HCT116 (cell line): ENCODE measurements around the gene ZFAND6. TPM values are rescaled to one million over a fixed set of nuclear protein-coding genes. Genes with fewer than 3 reads are reported as not detected.
"Not testable (repeated sequence)": the region's sequence is repeated elsewhere in the genome, so short reads cannot be mapped to it uniquely, and the experiment has no call there.

Experiments
- ATAC-seq: fragments of 200-7000 bp; cut with Tn5 transposase; 2 replicates; pipeline ENCODE4 v1.9.1; 2020; ENCODE audit warnings: mild to moderate bottlenecking, moderate library complexity
- BruUV-seq: library from RNA; stranded (reverse); fragments of 400-500 nt; replicated peaks from 2 replicates; lab custom pipeline; 2021; lab: Mats Ljungman, UMichigan
- CTCF ChIA-PET: fragments of 300-600 bp; sonication (Branson Sonifier 250); formaldehyde crosslinking; loops from one replicate; lab custom pipeline; 2021; ENCODE audit warnings: antibody characterized with exemption; lab: Charles Lee
- POLR2A ChIA-PET: fragments of 300-600, 350-600 bp; sonication (Branson Sonifier 250); formaldehyde crosslinking; loops from one replicate; lab custom pipeline; 2021; ENCODE audit warnings: antibody characterized with exemption; lab: Charles Lee
- RAD21 ChIA-PET, 2 experiments: fragments of 300-600 bp; sonication (Branson Sonifier 250); formaldehyde crosslinking; loops; one replicate each; lab custom pipeline; 2023; ENCODE audit warnings: low total read pairs in 2 of 2; ENCODE audit not compliant: uncharacterized antibody in 2 of 2, unreplicated experiment in 2 of 2, low non-redundant PET in 1 of 2; lab: Charles Lee
- DNase-seq: peaks from one replicate; pipeline ENCODE4 v3.0.0-alpha.2; 2010; ENCODE audit warnings: low read depth, low spot score
- H2AFZ ChIP-seq: fragments of 200-600 bp; shearing (Covaris generic), sonication (generic); 2 replicates; pipeline ENCODE4 v1.6.1; 2017; ENCODE audit warnings: low read depth, mixed run types, mixed read lengths, antibody characterized with exemption, low read length; ENCODE audit not compliant: poor library complexity, severe bottlenecking
- H3K27ac ChIP-seq: 2 replicates; pipeline ENCODE4 v1.5.1; 2012; ENCODE audit warnings: low read depth, low read length
- H3K27me3 ChIP-seq: fragments of 200-600 bp; sonication (generic); 2 replicates; pipeline ENCODE4 v1.6.1; 2016; ENCODE audit warnings: mixed run types, low read length, mixed read lengths; ENCODE audit not compliant: insufficient read depth
- H3K36me3 ChIP-seq, 2 experiments: fragments of 200-500 bp in 1 of 2; fragments of 200-600 bp in 1 of 2; sonication (Bioruptor generic) in 1 of 2; sonication (generic) in 1 of 2; 2 replicates each; pipeline versions ENCODE4 v1.5.1 to v1.6.1; 2014 to 2016; ENCODE audit warnings: low read length in 2 of 2, inconsistent platforms in 1 of 2, mixed read lengths in 1 of 2, mixed run types in 1 of 2; ENCODE audit not compliant: insufficient read depth in 2 of 2, control insufficient read depth in 1 of 2
- H3K4me1 ChIP-seq, 2 experiments: fragments of 200-600 bp in 1 of 2; sonication (generic) in 1 of 2; 2 replicates each; pipeline versions ENCODE4 v1.5.1 to v1.6.1; 2012 to 2017; ENCODE audit warnings: low read length in 2 of 2, inconsistent platforms in 1 of 2, mild to moderate bottlenecking in 1 of 2, mixed read lengths in 1 of 2, mixed run types in 1 of 2, moderate library complexity in 1 of 2; ENCODE audit not compliant: insufficient read depth in 2 of 2, control insufficient read depth in 1 of 2
- H3K4me2 ChIP-seq: fragments of 200-600 bp; sonication (generic); 2 replicates; pipeline ENCODE4 v1.6.1; 2017; ENCODE audit warnings: mixed run types, low read length, mixed read lengths
- H3K4me3 ChIP-seq, 2 experiments: fragments of 200-600 bp in 1 of 2; sonication (generic) in 1 of 2; replicated peaks in 1 of 2; 2 replicates each; pipeline ENCODE4 v1.5.1; 2011 to 2016; ENCODE audit warnings: low read length in 2 of 2, control low read depth in 1 of 2, low read depth in 1 of 2, mild to moderate bottlenecking in 1 of 2, mixed read lengths in 1 of 2, mixed run types in 1 of 2
- H3K79me2 ChIP-seq: fragments of 200-600 bp; sonication (generic); 2 replicates; pipeline ENCODE4 v1.6.1; 2017; ENCODE audit warnings: mild to moderate bottlenecking, mixed run types, low read length, moderate library complexity, mixed read lengths; ENCODE audit not compliant: insufficient read depth
- H3K9ac ChIP-seq: fragments of 200-600 bp; sonication (generic); 2 replicates; pipeline ENCODE4 v1.6.1; 2016; ENCODE audit warnings: low read length, mixed read lengths
- H3K9me2 ChIP-seq: fragments of 200-600 bp; sonication (generic), shearing (Covaris generic); 2 replicates; pipeline ENCODE4 v1.6.1; 2017; ENCODE audit warnings: mixed run types, mild to moderate bottlenecking, moderate library complexity; ENCODE audit not compliant: insufficient read depth
- H3K9me3 ChIP-seq, 2 experiments: fragments of 200-500 bp in 1 of 2; fragments of 200-600 bp in 1 of 2; sonication (Bioruptor generic) in 1 of 2; sonication (generic) in 1 of 2; 2 replicates each; pipeline ENCODE4 v1.6.1; 2014 to 2017; ENCODE audit warnings: low read length in 2 of 2, mixed read lengths in 2 of 2, inconsistent platforms in 1 of 2, low read depth in 1 of 2, mild to moderate bottlenecking in 1 of 2, mixed run types in 1 of 2, moderate library complexity in 1 of 2; ENCODE audit not compliant: control insufficient read depth in 1 of 2, insufficient read depth in 1 of 2
- H4K20me1 ChIP-seq: fragments of 200-600 bp; sonication (generic), shearing (Covaris generic); 2 replicates; pipeline ENCODE4 v1.6.1; 2017; ENCODE audit warnings: mixed run types, mild to moderate bottlenecking, moderate library complexity; ENCODE audit not compliant: insufficient read depth
- ATF3 ChIP-seq: IDR thresholded peaks from 2 replicates; pipeline ENCODE4 v1.6.1; 2012
- CBX3 ChIP-seq: IDR thresholded peaks from 2 replicates; pipeline ENCODE4 v1.6.1; 2012; ENCODE audit warnings: low read depth
- CEBPB ChIP-seq: IDR thresholded peaks from 2 replicates; pipeline ENCODE4 v1.6.1; 2012; ENCODE audit warnings: low read depth
- EGR1 ChIP-seq: IDR thresholded peaks from 2 replicates; pipeline ENCODE4 v1.6.1; 2012; ENCODE audit warnings: low read depth
- ELF1 ChIP-seq: IDR thresholded peaks from 2 replicates; pipeline ENCODE4 v1.6.1; 2012; ENCODE audit warnings: low read depth, borderline replicate concordance
- EZH2 ChIP-seq: fragments of 200-600 bp; sonication (generic); IDR thresholded peaks from 2 replicates; pipeline ENCODE4 v1.6.1; 2017; ENCODE audit warnings: antibody characterized with exemption, mixed run types
- FOSL1 ChIP-seq: IDR thresholded peaks from 2 replicates; pipeline ENCODE4 v1.6.1; 2012; ENCODE audit warnings: low read depth
- JUND ChIP-seq: IDR thresholded peaks from 2 replicates; pipeline ENCODE4 v1.6.1; 2012
- MAX ChIP-seq: IDR thresholded peaks from 2 replicates; pipeline ENCODE4 v1.6.1; 2012
- POLR2A ChIP-seq: IDR thresholded peaks from 2 replicates; pipeline ENCODE4 v1.7.0; 2011; ENCODE audit warnings: borderline replicate concordance; ENCODE audit not compliant: insufficient read depth, insufficient read length; ENCODE audit errors: extremely low read depth
- SIN3A ChIP-seq: IDR thresholded peaks from 2 replicates; pipeline ENCODE4 v1.6.1; 2012; ENCODE audit warnings: low read depth
- SP1 ChIP-seq: IDR thresholded peaks from 2 replicates; pipeline ENCODE4 v1.6.1; 2012; ENCODE audit warnings: low read depth
- SRF ChIP-seq: IDR thresholded peaks from 2 replicates; pipeline ENCODE4 v1.6.1; 2012; ENCODE audit warnings: low read depth
- ZBTB33 ChIP-seq: IDR thresholded peaks from 2 replicates; pipeline ENCODE4 v1.6.1; 2011; ENCODE audit warnings: mild to moderate bottlenecking, low read length, moderate library complexity; ENCODE audit not compliant: insufficient replicate concordance; ENCODE audit errors: extremely low read depth
- ZNF274 ChIP-seq: fragments of 200-500 bp; sonication (Bioruptor generic); IDR thresholded peaks from 2 replicates; pipeline ENCODE4 v1.6.1; 2014; ENCODE audit warnings: mild to moderate bottlenecking, low read depth, low read length, inconsistent platforms
- intact Hi-C: fragments of 100-400 bp; cut with micrococcal nuclease; formaldehyde crosslinking; loops from 2 replicates; pipeline ENCODE4 v1.10.0; 2022
- total RNA-seq: library from RNA; stranded (reverse); gene quantifications from one replicate; pipeline ENCODE4 v1.2.1, GENCODE V29; 2021; ENCODE audit not compliant: unreplicated experiment

ZFAND6 gene
- total RNA-seq, 1 experiment from 2014 or later = 51.3 TPM

- no peak for TF ChIP-seq FOSL1
- TF ChIP-seq JUND = no peak
These were observed 16.9 kb upstream of the ZFAND6 start (continued) for GRCh38 chr15:80042568-80042967.

GRCh38 chr15:80045219-80045618 is 14.3 kb upstream of the ZFAND6 start:
- H3K9ac ChIP-seq, H3K4me1 ChIP-seq, H3K79me2 ChIP-seq, intact Hi-C loops, H3K9me2 ChIP-seq, DNase-seq, RAD21 ChIA-PET, H3K4me3 ChIP-seq, POLR2A ChIA-PET, H2AFZ ChIP-seq, H4K20me1 ChIP-seq, H3K9me3 ChIP-seq, H3K27ac ChIP-seq, BruUV-seq, H3K27me3 ChIP-seq, H3K36me3 ChIP-seq, H3K4me2 ChIP-seq, CTCF ChIA-PET, ATAC-seq: not testable (repeated sequence)

GRCh38 chr15:80049046-80049445 is 10.4 kb upstream of the ZFAND6 start:
- no peak for TF ChIP-seq POLR2A
- no peak for TF ChIP-seq ZBTB33
- no peak for TF ChIP-seq CEBPB
- TF ChIP-seq FOSL1 = no peak
- no peak for TF ChIP-seq MAX
- TF ChIP-seq ELF1 = no peak
- no peak for TF ChIP-seq JUND
- TF ChIP-seq SP1 = no peak
- TF ChIP-seq EGR1 = no peak
- TF ChIP-seq SIN3A = no peak
- TF ChIP-seq SRF = no peak
- no peak for TF ChIP-seq ZNF274
- no peak for TF ChIP-seq EZH2
- no peak for TF ChIP-seq ATF3
- no peak for TF ChIP-seq CBX3
- no peak for DNase-seq
- H3K36me3 ChIP-seq = no peaks in the 10 kb centered on the region
- no peaks in the 10 kb centered on the region for H3K79me2 ChIP-seq
- no peak overlapping the region for H3K9ac ChIP-seq
- H3K9me3 ChIP-seq = no peaks in the 10 kb centered on the region
- H3K9me2 ChIP-seq = no peaks in the 10 kb centered on the region
- H3K4me3 ChIP-seq = no peak overlapping the region
- ChIA-PET CTCF (no interaction called here), RAD21 (no interaction called here), POLR2A (no interaction called here)
- H4K20me1 ChIP-seq = no peaks in the 10 kb centered on the region
- no peak overlapping the region for H3K27ac ChIP-seq
- BruUV-seq = no TSS peak
- H3K4me1 ChIP-seq = no peaks in the 10 kb centered on the region
- H3K27me3 ChIP-seq = no peaks in the 10 kb centered on the region
- no peak overlapping the region for H3K4me2 ChIP-seq
- intact Hi-C loops = no loop called here
- no peak overlapping the region for H2AFZ ChIP-seq
- no peak for ATAC-seq
